HAP-1 (cell line): ENCODE data around the gene DNAJA3.
A peak's percentile ranks its signal among the peaks of the same experiment; 100 is the strongest.
"Not testable (repeated sequence)": the region's sequence is repeated elsewhere in the genome, so short reads cannot be mapped to it uniquely, and the experiment has no call there.

Source experiments
- DNase-seq, 2 experiments: peaks; one replicate each; pipeline ENCODE4 v3.0.0-alpha.2; 2016 to 2020; ENCODE audit warnings: low spot score in 2 of 2
- H3K27me3 ChIP-seq: fragments of 250-450 bp; sonication (Bioruptor Pico); 2 replicates; pipeline ENCODE4 v1.5.1; 2020; ENCODE audit warnings: low read depth, mild to moderate bottlenecking, moderate library complexity
- H3K36me3 ChIP-seq: fragments of 250-450 bp; sonication (Bioruptor Pico); replicated peaks from 2 replicates; pipeline ENCODE4 v1.5.1; 2020; ENCODE audit warnings: mild to moderate bottlenecking
- H3K4me1 ChIP-seq: fragments of 250-450 bp; sonication (Bioruptor Pico); 2 replicates; pipeline ENCODE4 v1.5.1; 2020; ENCODE audit warnings: mild to moderate bottlenecking
- H3K4me3 ChIP-seq: fragments of 250-450 bp; sonication (Bioruptor Pico); 2 replicates; pipeline ENCODE4 v1.5.1; 2020; ENCODE audit warnings: mild to moderate bottlenecking, moderate library complexity
- H3K9me3 ChIP-seq: fragments of 250-450 bp; sonication (Bioruptor Pico); 2 replicates; pipeline ENCODE4 v1.5.1; 2020; ENCODE audit warnings: mild to moderate bottlenecking, moderate library complexity
- in situ Hi-C: fragments of 300-500 bp; cut with MboI; formaldehyde crosslinking; loops from 3 replicates; pipeline ENCODE4 v1.14.3; 2020; ENCODE audit warnings: low sequenced_read_pairs, inconsistent platforms, mixed read lengths

The DNAJA3 gene

GRCh38 chr16:4392382-4393239, 33.1 kb upstream of the DNAJA3 start:
- no peak for DNase-seq
- H3K4me1 ChIP-seq = no peaks in the 10 kb centered on the region
- peaks cover 14% of the 10 kb centered on the region for H3K36me3 ChIP-seq
- H3K4me3 ChIP-seq = no peak overlapping the region
- no peaks in the 10 kb centered on the region for H3K9me3 ChIP-seq
- in situ Hi-C loops = no loop called here
- no peaks in the 10 kb centered on the region for H3K27me3 ChIP-seq

- Histone ChIP-seq H3K36me3 (peaks cover 14% of the 10 kb centered on the region), H3K27me3 (no peaks in the 10 kb centered on the region), H3K4me3 (no peak overlapping the region), H3K9me3 (no peaks in the 10 kb centered on the region), H3K4me1 (no peaks in the 10 kb centered on the region)
- in situ Hi-C loops = no loop called here
- DNase-seq = no peak
Observed at GRCh38 chr16:4393240-4393600, 32.4 kb upstream of the DNAJA3 start.

- DNase-seq, H3K27me3 ChIP-seq, H3K9me3 ChIP-seq, in situ Hi-C loops, H3K4me1 ChIP-seq, H3K4me3 ChIP-seq: not testable (repeated sequence)
- peaks cover 12% of the 10 kb centered on the region for H3K36me3 ChIP-seq
Observed at GRCh38 chr16:4393850-4394249, 31.8 kb upstream of the DNAJA3 start.

- H3K36me3 ChIP-seq = peaks cover 12% of the 10 kb centered on the region
- no peak for DNase-seq
- H3K4me3 ChIP-seq = no peak overlapping the region
- no peaks in the 10 kb centered on the region for H3K4me1 ChIP-seq
- H3K27me3 ChIP-seq = no peaks in the 10 kb centered on the region
- in situ Hi-C loops = no loop called here
- no peaks in the 10 kb centered on the region for H3K9me3 ChIP-seq
Observed at GRCh38 chr16:4395055-4395726, 30.5 kb upstream of the DNAJA3 start.

- no peaks in the 10 kb centered on the region for H3K9me3 ChIP-seq
- in situ Hi-C loops = no loop called here
- H3K27me3 ChIP-seq = no peaks in the 10 kb centered on the region
- no peak overlapping the region for H3K4me3 ChIP-seq
- no peak for DNase-seq
- peaks cover 26% of the 10 kb centered on the region for H3K36me3 ChIP-seq
- no peaks in the 10 kb centered on the region for H3K4me1 ChIP-seq
Observed at GRCh38 chr16:4399001-4399730, 26.5 kb upstream of the DNAJA3 start.

- no peaks in the 10 kb centered on the region for H3K4me1 ChIP-seq
- in situ Hi-C loops = no loop called here
- no peak for DNase-seq
- no peaks in the 10 kb centered on the region for H3K27me3 ChIP-seq
- H3K4me3 ChIP-seq = no peak overlapping the region
- H3K36me3 ChIP-seq = peaks cover 34% of the 10 kb centered on the region
- H3K9me3 ChIP-seq = no peaks in the 10 kb centered on the region
Observed at GRCh38 chr16:4401094-4401501, 24.6 kb upstream of the DNAJA3 start.

GRCh38 chr16:4401510-4401909, 24.2 kb upstream of the DNAJA3 start:
- peaks cover 30% of the 10 kb centered on the region for H3K36me3 ChIP-seq
- in situ Hi-C loops = no loop called here
- DNase-seq = no peak
- no peaks in the 10 kb centered on the region for H3K9me3 ChIP-seq
- H3K4me3 ChIP-seq = no peak overlapping the region
- no peaks in the 10 kb centered on the region for H3K4me1 ChIP-seq
- H3K27me3 ChIP-seq = no peaks in the 10 kb centered on the region

- H3K4me3 ChIP-seq = no peak overlapping the region
- H3K4me1 ChIP-seq = no peaks in the 10 kb centered on the region
- no peaks in the 10 kb centered on the region for H3K27me3 ChIP-seq
- in situ Hi-C loops = no loop called here
- peaks cover 30% of the 10 kb centered on the region for H3K36me3 ChIP-seq
- H3K9me3 ChIP-seq = no peaks in the 10 kb centered on the region
- DNase-seq = peak; percentile 69 to 90
Observed at GRCh38 chr16:4402439-4403132, 23.1 kb upstream of the DNAJA3 start.

GRCh38 chr16:4403133-4403949, 22.3 kb upstream of the DNAJA3 start:
- Histone ChIP-seq H3K36me3 (peaks cover 25% of the 10 kb centered on the region), H3K9me3 (no peaks in the 10 kb centered on the region)
- in situ Hi-C loops = no loop called here

GRCh38 chr16:4404247-4404966, 21.3 kb upstream of the DNAJA3 start:
- peaks cover 27% of the 10 kb centered on the region for H3K36me3 ChIP-seq
- DNase-seq = peak; percentile 58 to 85
- H3K4me3 ChIP-seq = no peak overlapping the region
- H3K9me3 ChIP-seq = no peaks in the 10 kb centered on the region
- H3K4me1 ChIP-seq = no peaks in the 10 kb centered on the region
- no peaks in the 10 kb centered on the region for H3K27me3 ChIP-seq
- in situ Hi-C loops = no loop called here

More at GRCh38 chr16:4403133-4403949, 22.3 kb upstream of the DNAJA3 start:
- DNase-seq = no peak
- no peaks in the 10 kb centered on the region for H3K27me3 ChIP-seq
- H3K4me3 ChIP-seq = no peak overlapping the region
- no peaks in the 10 kb centered on the region for H3K4me1 ChIP-seq

GRCh38 chr16:4404967-4405696, 20.5 kb upstream of the DNAJA3 start:
- peaks cover 29% of the 10 kb centered on the region for H3K36me3 ChIP-seq
- DNase-seq = no peak
- no peaks in the 10 kb centered on the region for H3K4me1 ChIP-seq
- no peak overlapping the region for H3K4me3 ChIP-seq
- no peaks in the 10 kb centered on the region for H3K9me3 ChIP-seq
- in situ Hi-C loops = no loop called here
- no peaks in the 10 kb centered on the region for H3K27me3 ChIP-seq
